Pancreas (tissue), 10 donors: ENCODE data around the gene RLN3. TPM values are rescaled to one million over a fixed set of nuclear protein-coding genes. Genes with fewer than 3 reads are reported as not detected.
A peak's percentile ranks its signal among the peaks of the same experiment; 100 is the strongest.

Experiments
- ATAC-seq, 4 donors: fragments of 200-7000 bp; cut with Tn5 transposase; one replicate each; pipeline versions ENCODE4 v1.8.0 to v1.9.1; 2020; ENCODE audit warnings: mild to moderate bottlenecking in 4 of 4, moderate library complexity in 4 of 4
- DNase-seq, 6 donors: peaks; one replicate each; pipeline ENCODE4 v3.0.0-alpha.2; 2020
- FAIRE-seq: peaks from 2 replicates; lab custom pipeline; 2012; peaks lifted over from hg19 to GRCh38; lab: Jason Lieb, UNC
- H3K27ac ChIP-seq, 4 donors: fragments of 200-600 bp; sonication (generic); 1 replicate in 3 of 4; 2 replicates in 1 of 4; pipeline versions ENCODE4 v1.5.0 to v1.8.0; 2020
- H3K27me3 ChIP-seq, 4 donors: fragments of 200-600 bp; one replicate each; pipeline ENCODE4 v1.8.0; 2021
- H3K36me3 ChIP-seq, 3 donors: fragments of 200-600 bp; sonication (generic) in 1 of 3; one replicate each; pipeline versions ENCODE4 v1.5.0 to v1.8.0; 2020 to 2021
- H3K4me1 ChIP-seq, 3 donors: fragments of 200-600 bp; one replicate each; pipeline ENCODE4 v1.8.0; 2021
- H3K4me3 ChIP-seq, 4 donors: fragments of 200-600 bp; sonication (generic) in 2 of 4; one replicate each; pipeline versions ENCODE4 v1.5.0 to v1.8.0; 2020 to 2021
- H3K9me3 ChIP-seq, 4 donors: fragments of 200-600 bp; one replicate each; pipeline ENCODE4 v1.8.0; 2021
- WGBS, 2 donors: extraction: QIAGEN DNeasy Blood & Tissue Kit; methylation state at CpG; one replicate each; pipeline ENCODE4 v1.1.7; 2013; 5-methylcytosine and 5-hydroxymethylcytosine counted together
- intact Hi-C, 3 donors: fragments of 100-400 bp; cut with DNase I; formaldehyde crosslinking; loops; one replicate each; pipeline versions ENCODE4 v1.11.1 to v1.14.2; 2022
- polyA plus RNA-seq, 2 donors: library from polyadenylated mRNA; stranded (reverse); fragments of 200-250 nt; gene quantifications; one replicate each; pipeline ENCODE4 v1.2.3, GENCODE V29; 2013
- total RNA-seq, 6 donors: library from RNA; stranded (reverse); fragmentation: NEBNext Ultra II Directional in 4 of 6; extraction: Animal tissue kit (Norgen Biotek cat#: 25700) in 4 of 6; gene quantifications; one replicate each; pipeline versions ENCODE4 v1.2.1 to v1.2.4, GENCODE V29; 2021 to 2023
- TF ChIP-seq, protein P1 (sequence below), 4 donors: fragments of 200-600 bp; sonication (generic) in 3 of 4; IDR thresholded peaks; one replicate each; pipeline versions ENCODE4 v1.5.0 to v1.8.0; 2021; ENCODE audit warnings: antibody characterized with exemption in 4 of 4
- donor health status: healthy with polysubstance abuse.
- donor health status: DM: no; HTN: no; CAD: no; lungs with moderate emphysema.
- donor health status: DM: no; HTN: no; CAD: no.
- donor health status: control.
- donor health status: control.
- donor health status: Bipolar disorder and iron deficiency.
- donor health status: DM: yes; HTN: yes; CAD: no.
- donor health status: DM: no; HTN: no; CAD: no.
- donor health status: DM: no; HTN: no; CAD: no.
- donor health status: DM: yes; HTN: yes; CAD: no.

The RLN3 gene
- total and polyA plus RNA-seq, 8 donors, result not detected

DNA sequence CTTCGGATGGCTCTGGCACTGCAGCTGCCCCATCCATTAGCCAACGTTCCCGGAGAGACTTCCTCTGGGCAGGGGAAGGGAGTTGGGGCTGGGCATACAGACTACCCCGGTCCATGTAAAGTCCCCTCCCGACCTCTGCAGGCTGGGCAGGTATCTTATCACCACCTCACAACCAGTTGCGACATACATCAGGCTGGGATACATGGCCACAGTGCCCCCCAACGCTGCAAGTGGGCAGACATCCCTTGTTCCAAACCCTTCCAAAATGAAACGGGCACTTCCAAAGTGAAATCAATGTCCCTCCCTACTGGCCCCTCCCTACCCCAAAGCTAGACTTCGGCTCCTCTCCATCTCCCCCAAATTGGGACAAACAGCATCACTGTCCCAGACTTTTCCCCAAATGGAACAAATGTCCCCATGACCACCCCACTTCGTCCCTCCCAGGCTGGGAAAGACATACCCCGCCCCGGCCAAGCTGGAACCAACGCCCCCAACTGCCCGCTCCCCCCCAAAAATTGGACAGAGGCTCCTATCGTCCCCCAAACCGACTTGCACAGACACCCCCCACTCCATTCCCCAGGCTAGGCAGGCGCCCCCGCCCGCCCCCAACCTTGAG lies 28.9 kb downstream of the RLN3 start:
- Histone ChIP-seq H3K36me3 (peaks cover 0 to 6% (median 0%) of the 10 kb centered on the region in 3 donors), H3K27me3 (no peaks in the 10 kb centered on the region), H3K27ac (no peak overlapping the region), H3K4me3 (peak overlapping the region in 2 of 4 donors; percentile 6 to 18), H3K9me3 (no peaks in the 10 kb centered on the region), H3K4me1 (peaks cover 0 to 18% (median 11%) of the 10 kb centered on the region in 3 donors)
- TF ChIP-seq, protein P1, sequence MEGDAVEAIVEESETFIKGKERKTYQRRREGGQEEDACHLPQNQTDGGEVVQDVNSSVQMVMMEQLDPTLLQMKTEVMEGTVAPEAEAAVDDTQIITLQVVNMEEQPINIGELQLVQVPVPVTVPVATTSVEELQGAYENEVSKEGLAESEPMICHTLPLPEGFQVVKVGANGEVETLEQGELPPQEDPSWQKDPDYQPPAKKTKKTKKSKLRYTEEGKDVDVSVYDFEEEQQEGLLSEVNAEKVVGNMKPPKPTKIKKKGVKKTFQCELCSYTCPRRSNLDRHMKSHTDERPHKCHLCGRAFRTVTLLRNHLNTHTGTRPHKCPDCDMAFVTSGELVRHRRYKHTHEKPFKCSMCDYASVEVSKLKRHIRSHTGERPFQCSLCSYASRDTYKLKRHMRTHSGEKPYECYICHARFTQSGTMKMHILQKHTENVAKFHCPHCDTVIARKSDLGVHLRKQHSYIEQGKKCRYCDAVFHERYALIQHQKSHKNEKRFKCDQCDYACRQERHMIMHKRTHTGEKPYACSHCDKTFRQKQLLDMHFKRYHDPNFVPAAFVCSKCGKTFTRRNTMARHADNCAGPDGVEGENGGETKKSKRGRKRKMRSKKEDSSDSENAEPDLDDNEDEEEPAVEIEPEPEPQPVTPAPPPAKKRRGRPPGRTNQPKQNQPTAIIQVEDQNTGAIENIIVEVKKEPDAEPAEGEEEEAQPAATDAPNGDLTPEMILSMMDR (IDR thresholded peaks at IDR 0.05), result no peak
- FAIRE-seq (no peak), ATAC-seq (no peak), DNase-seq (no peak)
- WGBS, 2 donors, result 68 to 73% methylated on average over 18 to 19 of the region's 19 CpGs
- intact Hi-C loops, result no loop called here

DNA sequence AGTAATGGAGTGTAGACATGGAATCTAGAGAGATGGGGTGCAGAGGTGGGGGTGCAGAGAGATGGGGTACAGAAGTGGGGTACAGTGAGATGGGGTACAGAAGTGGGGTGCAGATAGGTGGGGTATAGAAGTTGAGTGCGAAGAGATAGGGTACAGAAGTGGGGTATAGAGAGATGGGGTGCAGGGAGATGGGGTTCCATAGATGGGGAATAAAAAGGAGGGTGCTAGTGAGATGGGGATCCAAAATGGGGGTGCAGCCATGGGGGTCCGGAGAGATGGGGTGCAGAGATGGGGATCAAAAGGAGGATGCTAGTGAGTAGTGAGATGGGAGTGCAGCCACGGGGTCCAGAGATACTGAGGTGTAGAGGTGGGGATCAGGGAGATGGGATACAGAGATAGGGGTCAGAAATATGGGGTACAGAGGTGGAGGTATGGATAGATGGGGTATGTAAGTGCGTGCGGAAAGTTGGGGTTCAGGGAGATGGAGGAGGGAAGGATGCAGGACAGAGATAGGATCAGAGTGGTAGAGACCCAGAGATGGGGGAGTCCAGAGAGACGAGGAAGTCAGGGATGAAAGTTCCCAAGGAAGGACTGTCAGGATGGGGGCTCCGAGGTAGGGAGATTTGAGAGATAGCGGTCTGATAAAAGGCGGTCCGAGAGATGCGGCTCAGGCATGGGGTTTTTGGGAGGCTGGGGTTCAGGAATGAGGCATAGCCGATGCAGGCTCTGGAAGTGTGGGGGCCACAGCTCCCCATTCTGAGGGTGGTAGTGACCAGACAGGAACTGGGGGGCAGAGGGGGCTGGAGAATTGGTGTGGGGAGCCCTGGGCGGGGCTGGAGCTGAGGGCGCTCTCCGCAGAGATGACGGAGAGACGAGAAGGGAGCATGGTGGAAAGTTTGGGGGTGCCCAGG lies 30.5 kb downstream of the RLN3 start:
- DNase-seq (no peak), ATAC-seq (no peak), FAIRE-seq (no peak)
- Histone ChIP-seq H3K4me1 (peaks cover 0 to 22% (median 15%) of the 10 kb centered on the region in 3 donors), H3K9me3 (no peaks in the 10 kb centered on the region), H3K27ac (no peak overlapping the region), H3K36me3 (peaks cover 0 to 6% (median 0%) of the 10 kb centered on the region in 3 donors), H3K4me3 (no peak overlapping the region), H3K27me3 (no peaks in the 10 kb centered on the region)
- intact Hi-C loops, result no loop called here
- 53 to 66% methylated on average over 17 of the region's 17 CpGs for WGBS, 2 donors
- TF ChIP-seq, protein P1 (IDR thresholded peaks at IDR 0.05), result no peak

DNA sequence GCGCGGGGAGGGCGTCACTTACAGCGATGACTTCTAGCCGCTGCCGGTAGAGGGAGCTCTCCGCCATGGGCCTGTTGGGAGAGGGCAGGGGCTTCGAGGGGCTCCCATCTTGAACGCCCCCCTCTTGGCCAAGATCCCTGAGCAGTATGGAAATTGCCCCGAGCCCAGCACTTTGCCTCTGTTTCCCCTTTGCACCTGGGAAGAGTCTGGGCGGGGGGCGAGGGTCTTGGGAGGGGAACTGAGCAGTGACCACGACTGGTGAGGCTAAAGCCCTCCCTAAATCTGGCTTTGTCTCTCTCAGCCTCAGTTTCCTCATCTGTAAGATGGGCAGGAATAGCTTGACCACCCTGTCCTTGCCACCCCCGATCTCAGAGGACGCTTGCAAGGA lies 31.1 kb downstream of the RLN3 start:
- Histone ChIP-seq H3K9me3 (no peaks in the 10 kb centered on the region), H3K27me3 (no peaks in the 10 kb centered on the region), H3K4me1 (peaks cover 0 to 22% (median 15%) of the 10 kb centered on the region in 3 donors), H3K27ac (no peak overlapping the region), H3K36me3 (peaks cover 0 to 6% (median 0%) of the 10 kb centered on the region in 3 donors), H3K4me3 (no peak overlapping the region)
- DNase-seq, result no peak
- intact Hi-C loops, result no loop called here
- no peak for ATAC-seq
- no peak for FAIRE-seq
- TF ChIP-seq, protein P1 (IDR thresholded peaks at IDR 0.05), result peak; percentile 8 to 24 (median 18)
- 53 to 62% methylated on average over 15 of the region's 15 CpGs for WGBS, 2 donors

DNA sequence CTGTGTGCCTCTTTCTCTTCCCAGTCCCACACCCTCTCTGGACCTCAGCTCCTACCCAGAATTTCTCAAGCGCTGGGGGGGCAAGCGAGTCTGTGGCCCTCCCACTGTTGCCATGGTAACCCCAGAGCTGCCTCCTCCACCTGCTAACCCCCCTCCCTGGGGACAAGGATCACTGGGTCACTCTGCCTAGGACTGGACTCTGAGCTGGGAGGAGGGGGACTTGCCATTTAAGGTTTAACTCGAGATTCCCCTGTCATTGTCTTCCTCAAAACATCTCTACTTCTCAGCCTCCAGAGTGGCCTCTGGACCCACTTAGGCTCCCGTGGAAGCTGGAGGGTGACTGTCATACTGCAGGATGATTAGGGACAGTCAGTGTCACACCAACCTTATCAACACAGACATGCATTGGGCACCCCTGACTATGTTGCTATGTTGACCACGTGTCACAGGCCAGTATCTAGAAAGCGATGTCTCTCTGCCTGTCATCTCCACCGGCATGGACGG lies 31.8 kb downstream of the RLN3 start:
- H3K9me3 ChIP-seq, result no peaks in the 10 kb centered on the region
- no peaks in the 10 kb centered on the region for H3K27me3 ChIP-seq
- DNase-seq, result no peak
- H3K4me3 ChIP-seq, result peak overlapping the region in 1 of 4 donors; percentile 51
- TF ChIP-seq, protein P1 (IDR thresholded peaks at IDR 0.05), result no peak
- 14 to 32% methylated on average over 8 of the region's 8 CpGs for WGBS, 2 donors
- H3K36me3 ChIP-seq, result peaks cover 0 to 6% (median 0%) of the 10 kb centered on the region in 3 donors
- no peak overlapping the region for H3K27ac ChIP-seq
- H3K4me1 ChIP-seq, result peaks cover 0 to 22% (median 15%) of the 10 kb centered on the region in 3 donors
- no peak for FAIRE-seq
- intact Hi-C loops, result no loop called here
- ATAC-seq, result no peak
